H9 (cell line): ENCODE results near the gene CYBB. TPM values are rescaled to one million over a fixed set of nuclear protein-coding genes. Genes with fewer than 3 reads are reported as not detected.

Source experiments
- DNase-seq: peaks from one replicate; pipeline ENCODE4 v3.0.0-alpha.2; 2017
- H2AFZ ChIP-seq: one replicate; pipeline ENCODE4 v1.6.1; 2013; ENCODE audit warnings: mild to moderate bottlenecking, low read length, control low read depth, moderate library complexity
- H2AK5ac ChIP-seq: 2 replicates; pipeline ENCODE4 v1.6.1; 2013; ENCODE audit warnings: low read length, control low read depth, mixed read lengths; ENCODE audit not compliant: insufficient read length
- H2BK120ac ChIP-seq: one replicate; pipeline ENCODE4 v1.6.1; 2013; ENCODE audit warnings: low read depth, mild to moderate bottlenecking, low read length, control low read depth, inconsistent platforms; ENCODE audit not compliant: poor library complexity, severe bottlenecking
- H2BK12ac ChIP-seq: 2 replicates; pipeline ENCODE4 v1.6.1; 2013; ENCODE audit warnings: low read length, control low read depth, mixed read lengths, low read depth; ENCODE audit not compliant: insufficient read length
- H2BK15ac ChIP-seq: 2 replicates; pipeline ENCODE4 v1.6.1; 2013; ENCODE audit warnings: low read depth, low read length, control low read depth
- H2BK20ac ChIP-seq: one replicate; pipeline ENCODE4 v1.6.1; 2013; ENCODE audit warnings: low read depth, mild to moderate bottlenecking, low read length, control low read depth, inconsistent platforms; ENCODE audit not compliant: poor library complexity, severe bottlenecking
- H2BK5ac ChIP-seq: 2 replicates; pipeline ENCODE4 v1.6.1; 2013; ENCODE audit warnings: low read length, control low read depth, mixed read lengths; ENCODE audit not compliant: insufficient read length
- H3K14ac ChIP-seq: 2 replicates; pipeline ENCODE4 v1.6.1; 2013; ENCODE audit warnings: low read length, control low read depth; ENCODE audit not compliant: insufficient read depth
- H3K18ac ChIP-seq: 2 replicates; pipeline ENCODE4 v1.6.1; 2013; ENCODE audit warnings: low read depth, mild to moderate bottlenecking, mixed read lengths, low read length, control low read depth; ENCODE audit not compliant: insufficient read length
- H3K23ac ChIP-seq: 2 replicates; pipeline ENCODE4 v1.6.1; 2013; ENCODE audit warnings: low read length, control low read depth, mixed read lengths, low read depth; ENCODE audit not compliant: insufficient read length
- H3K23me2 ChIP-seq: 2 replicates; pipeline ENCODE4 v1.6.1; 2013; ENCODE audit warnings: low read depth, mild to moderate bottlenecking, mixed read lengths, low read length, control low read depth; ENCODE audit not compliant: insufficient read length, poor library complexity, severe bottlenecking
- H3K27ac ChIP-seq: 2 replicates; pipeline ENCODE4 v1.5.1; 2013; ENCODE audit warnings: low read length, control low read depth, mixed read lengths, low read depth; ENCODE audit not compliant: insufficient read length
- H3K27me3 ChIP-seq: 2 replicates; pipeline ENCODE4 v1.6.1; 2013; ENCODE audit warnings: low read length, control low read depth, inconsistent platforms; ENCODE audit not compliant: insufficient read depth
- H3K4ac ChIP-seq: 2 replicates; pipeline ENCODE4 v1.6.1; 2013; ENCODE audit warnings: low read depth, mild to moderate bottlenecking, control low read depth, inconsistent platforms, low read length, moderate library complexity
- H3K4me1 ChIP-seq: 2 replicates; pipeline ENCODE4 v1.6.1; 2013; ENCODE audit warnings: low read length, control low read depth, inconsistent platforms; ENCODE audit not compliant: insufficient read depth
- H3K4me2 ChIP-seq: 2 replicates; pipeline ENCODE4 v1.6.1; 2013; ENCODE audit warnings: low read length, control low read depth, mixed read lengths; ENCODE audit not compliant: insufficient read length, insufficient read depth
- H3K56ac ChIP-seq: 2 replicates; pipeline ENCODE4 v1.6.1; 2013; ENCODE audit warnings: low read depth, mild to moderate bottlenecking, mixed read lengths, low read length, control low read depth; ENCODE audit not compliant: insufficient read length
- H3K79me1 ChIP-seq: 2 replicates; pipeline ENCODE4 v1.6.1; 2013; ENCODE audit warnings: low read depth, mild to moderate bottlenecking, moderate library complexity, low read length, control low read depth, inconsistent platforms; ENCODE audit not compliant: insufficient read depth, poor library complexity, severe bottlenecking
- H3K79me2 ChIP-seq: 2 replicates; pipeline ENCODE4 v1.6.1; 2013; ENCODE audit warnings: low read length, control low read depth, inconsistent platforms; ENCODE audit not compliant: insufficient read depth
- H3K9ac ChIP-seq: 2 replicates; pipeline ENCODE4 v1.6.1; 2013; ENCODE audit warnings: low read length, control low read depth, mixed read lengths; ENCODE audit not compliant: insufficient read length; ENCODE audit errors: extremely low read depth
- H3K9me3 ChIP-seq: one replicate; pipeline ENCODE4 v1.6.1; 2013; ENCODE audit warnings: low read depth, low read length, inconsistent platforms; ENCODE audit not compliant: control insufficient read depth
- H3T11ph ChIP-seq: one replicate; pipeline ENCODE4 v1.6.1; 2013; ENCODE audit warnings: mild to moderate bottlenecking, low read length, control low read depth, inconsistent platforms
- H4K20me1 ChIP-seq: one replicate; pipeline ENCODE4 v1.6.1; 2013; ENCODE audit not compliant: control insufficient read depth, insufficient read length, insufficient read depth
- H4K5ac ChIP-seq: 2 replicates; pipeline ENCODE4 v1.6.1; 2013; ENCODE audit warnings: low read depth, mild to moderate bottlenecking, mixed read lengths, low read length, control low read depth; ENCODE audit not compliant: insufficient read length
- H4K8ac ChIP-seq: replicated peaks from 2 replicates; pipeline ENCODE4 v1.6.1; 2013; ENCODE audit warnings: low read length, control low read depth, mixed read lengths, low read depth; ENCODE audit not compliant: insufficient read length
- H4K91ac ChIP-seq: 2 replicates; pipeline ENCODE4 v1.6.1; 2013; ENCODE audit warnings: low read depth, mild to moderate bottlenecking, moderate library complexity, mixed read lengths, low read length, control low read depth; ENCODE audit not compliant: insufficient read length
- H3K27ac Mint-ChIP-seq, 3 experiments: 2 replicates in 2 of 3; 3 replicates in 1 of 3; pipeline ENCODE4 v1.8.0; 2020 to 2021; ENCODE audit warnings: mixed read lengths in 3 of 3, mild to moderate bottlenecking in 1 of 3, moderate library complexity in 1 of 3
- H3K27me3 Mint-ChIP-seq: 2 replicates; pipeline ENCODE4 v1.8.0; 2021; ENCODE audit warnings: low read depth, mild to moderate bottlenecking, moderate library complexity, mixed read lengths
- H3K36me3 Mint-ChIP-seq, 3 experiments: 2 replicates in 2 of 3; 3 replicates in 1 of 3; pipeline ENCODE4 v1.8.0; 2020 to 2021; ENCODE audit warnings: low read depth in 3 of 3, mixed read lengths in 3 of 3; ENCODE audit not compliant: insufficient read depth in 1 of 3
- H3K4me1 Mint-ChIP-seq, 2 experiments: 2 replicates each; pipeline ENCODE4 v1.8.0; 2020; ENCODE audit warnings: mixed read lengths in 2 of 2
- H3K4me3 Mint-ChIP-seq, 2 experiments: 2 replicates in 1 of 2; 3 replicates in 1 of 2; pipeline ENCODE4 v1.8.0; 2020 to 2021; ENCODE audit warnings: mild to moderate bottlenecking in 2 of 2, mixed read lengths in 2 of 2, moderate library complexity in 1 of 2
- H3K9me3 Mint-ChIP-seq, 2 experiments: 2 replicates in 1 of 2; 3 replicates in 1 of 2; pipeline ENCODE4 v1.8.0; 2020; ENCODE audit warnings: mild to moderate bottlenecking in 2 of 2, mixed read lengths in 2 of 2, moderate library complexity in 1 of 2
- total RNA-seq: library from RNA; stranded (reverse); gene quantifications from 2 replicates; pipeline ENCODE4 v1.2.1, GENCODE V29; 2021
- TF ChIP-seq, protein P1 (sequence below): fragments of 200-600 bp; sonication (generic); conservative IDR thresholded peaks from 3 replicates; pipeline ENCODE4 v1.8.0; 2021; ENCODE audit warnings: antibody characterized with exemption, mild to moderate bottlenecking

The CYBB gene
- total RNA-seq, 1 experiment from 2014 or later: 0.07 TPM

GRCh38 chrX:37757082-37757481, 22.8 kb upstream of the CYBB start:
- H4K8ac ChIP-seq: no peak overlapping the region
- no peak overlapping the region for H3K4ac ChIP-seq
- Mint-ChIP-seq H3K36me3 (no peaks in the 10 kb centered on the region), H3K27me3 (no peaks in the 10 kb centered on the region), H3K27ac (no peak overlapping the region), H3K9me3 (peaks cover 38 to 45% of the 10 kb centered on the region in 2 experiments), H3K4me3 (no peak overlapping the region), H3K4me1 (no peaks in the 10 kb centered on the region)
- H3K23me2 ChIP-seq: no peaks in the 10 kb centered on the region
- H3K27me3 ChIP-seq: no peaks in the 10 kb centered on the region
- H2BK15ac ChIP-seq: no peak overlapping the region
- H2AFZ ChIP-seq: no peak overlapping the region
- H3K79me2 ChIP-seq: no peaks in the 10 kb centered on the region
- H2BK120ac ChIP-seq: no peak overlapping the region
- H4K91ac ChIP-seq: no peak overlapping the region
- no peak overlapping the region for H2BK5ac ChIP-seq
- no peak overlapping the region for H2BK20ac ChIP-seq
- H3K9ac ChIP-seq: no peak overlapping the region
- no peak overlapping the region for H4K5ac ChIP-seq
- H3K23ac ChIP-seq: no peak overlapping the region
- no peak overlapping the region for H2BK12ac ChIP-seq
- H3K14ac ChIP-seq: no peak overlapping the region
- H3T11ph ChIP-seq: no peak overlapping the region
- H3K56ac ChIP-seq: no peak overlapping the region
- H4K20me1 ChIP-seq: no peaks in the 10 kb centered on the region
- H3K4me2 ChIP-seq: no peak overlapping the region
- H2AK5ac ChIP-seq: no peak overlapping the region
- no peak overlapping the region for H3K27ac ChIP-seq
- no peaks in the 10 kb centered on the region for H3K9me3 ChIP-seq
- no peak for DNase-seq
- H3K4me1 ChIP-seq: no peaks in the 10 kb centered on the region
- H3K18ac ChIP-seq: no peak overlapping the region
- no peaks in the 10 kb centered on the region for H3K79me1 ChIP-seq
- TF ChIP-seq, protein P1, sequence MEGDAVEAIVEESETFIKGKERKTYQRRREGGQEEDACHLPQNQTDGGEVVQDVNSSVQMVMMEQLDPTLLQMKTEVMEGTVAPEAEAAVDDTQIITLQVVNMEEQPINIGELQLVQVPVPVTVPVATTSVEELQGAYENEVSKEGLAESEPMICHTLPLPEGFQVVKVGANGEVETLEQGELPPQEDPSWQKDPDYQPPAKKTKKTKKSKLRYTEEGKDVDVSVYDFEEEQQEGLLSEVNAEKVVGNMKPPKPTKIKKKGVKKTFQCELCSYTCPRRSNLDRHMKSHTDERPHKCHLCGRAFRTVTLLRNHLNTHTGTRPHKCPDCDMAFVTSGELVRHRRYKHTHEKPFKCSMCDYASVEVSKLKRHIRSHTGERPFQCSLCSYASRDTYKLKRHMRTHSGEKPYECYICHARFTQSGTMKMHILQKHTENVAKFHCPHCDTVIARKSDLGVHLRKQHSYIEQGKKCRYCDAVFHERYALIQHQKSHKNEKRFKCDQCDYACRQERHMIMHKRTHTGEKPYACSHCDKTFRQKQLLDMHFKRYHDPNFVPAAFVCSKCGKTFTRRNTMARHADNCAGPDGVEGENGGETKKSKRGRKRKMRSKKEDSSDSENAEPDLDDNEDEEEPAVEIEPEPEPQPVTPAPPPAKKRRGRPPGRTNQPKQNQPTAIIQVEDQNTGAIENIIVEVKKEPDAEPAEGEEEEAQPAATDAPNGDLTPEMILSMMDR: no peak
